HG03439 (cell line): ENCODE data around the gene JUP.

Source experiments
- ATAC-seq: cut with Tn5 transposase; IDR thresholded peaks from one replicate; pipeline ENCODE4 v1.9.1; 2021; ENCODE audit warnings: mild to moderate bottlenecking, moderate library complexity; ENCODE audit not compliant: unreplicated experiment

JUP gene

GRCh38 chr17:41810659-41811548 lies 24.4 kb upstream of the JUP start:
- ATAC-seq = no peak

- no peak for ATAC-seq
Observed at GRCh38 chr17:41806685-41807445, 20.4 kb upstream of the JUP start.

GRCh38 chr17:41803049-41804020 lies 16.8 kb upstream of the JUP start:
- ATAC-seq = no peak

GRCh38 chr17:41801374-41802271 lies 15.1 kb upstream of the JUP start:
- ATAC-seq = no peak

- ATAC-seq = no peak
Observed at GRCh38 chr17:41800601-41801373, 14.3 kb upstream of the JUP start.

GRCh38 chr17:41799366-41799765 lies 12.9 kb upstream of the JUP start:
- ATAC-seq = no peak

GRCh38 chr17:41797377-41797776 lies 10.9 kb upstream of the JUP start:
- no peak for ATAC-seq

- ATAC-seq = no peak
Observed at GRCh38 chr17:41796121-41796895, 9.8 kb upstream of the JUP start.

GRCh38 chr17:41794540-41794975 lies 8.0 kb upstream of the JUP start:
- ATAC-seq = no peak

GRCh38 chr17:41793784-41794539 lies 7.5 kb upstream of the JUP start:
- no peak for ATAC-seq

GRCh38 chr17:41792845-41793783 lies 6.6 kb upstream of the JUP start:
- no peak for ATAC-seq

GRCh38 chr17:41787021-41787418 lies 509 bp upstream of the JUP start:
- no peak for ATAC-seq

GRCh38 chr17:41785859-41786226 lies 668 bp downstream of the JUP start:
- no peak for ATAC-seq

GRCh38 chr17:41785091-41785858 lies 1.2 kb downstream of the JUP start:
- ATAC-seq = no peak

GRCh38 chr17:41784207-41784744 lies 2.2 kb downstream of the JUP start:
- no peak for ATAC-seq

- ATAC-seq = no peak
Observed at GRCh38 chr17:41782142-41782541, 4.4 kb downstream of the JUP start.
